H1 (cell line): ENCODE data around the gene LAMTOR4. TPM values are rescaled to one million over a fixed set of nuclear protein-coding genes. Genes with fewer than 3 reads are reported as not detected.

Experiments
- ASH2L ChIP-seq: fragments of 200-600, 300-600 bp; sonication (generic); IDR thresholded peaks from one replicate; pipeline ENCODE4 v1.7.1; 2017; ENCODE audit warnings: low read length
- ATF2 ChIP-seq: IDR thresholded peaks from 2 replicates; pipeline ENCODE4 v1.6.1; 2012; ENCODE audit warnings: low read length, inconsistent platforms
- CBX5 ChIP-seq: fragments of 300-800, 300-1000 bp; sonication (generic); IDR thresholded peaks from 2 replicates; pipeline ENCODE4 v1.7.1; 2016; ENCODE audit warnings: antibody characterized with exemption, low read length, low read depth
- CHD7 ChIP-seq: fragments of 300-600 bp; sonication (generic); IDR thresholded peaks from 2 replicates; pipeline ENCODE4 v1.7.1; 2012; ENCODE audit warnings: low read length, moderate library complexity, mild to moderate bottlenecking, inconsistent platforms; ENCODE audit not compliant: insufficient replicate concordance
- EP300 ChIP-seq, 2 experiments: IDR thresholded peaks; 1 replicate in 1 of 2; 2 replicates in 1 of 2; pipeline ENCODE4 v1.6.1; 2011 to 2012; ENCODE audit warnings: low read depth in 2 of 2, low read length in 2 of 2, mild to moderate bottlenecking in 2 of 2, borderline replicate concordance in 1 of 2, inconsistent platforms in 1 of 2, moderate library complexity in 1 of 2
- KDM4A ChIP-seq: IDR thresholded peaks from one replicate; pipeline ENCODE4 v1.7.1; 2012; ENCODE audit warnings: low read depth, mild to moderate bottlenecking, moderate library complexity, low read length, inconsistent platforms; ENCODE audit not compliant: severe bottlenecking
- RXRA ChIP-seq: IDR thresholded peaks from 2 replicates; pipeline ENCODE4 v1.6.1; 2011; ENCODE audit warnings: low read depth, mild to moderate bottlenecking, low read length, moderate library complexity; ENCODE audit not compliant: insufficient read depth
- polyA plus RNA-seq, 7 experiments: library from polyadenylated mRNA; depleted of rRNA in 3 of 7; stranded (reverse) in 5 of 7; unstranded in 2 of 7; fragments of >200 nt in 5 of 7; fragments of 200-250 nt in 2 of 7; gene quantifications; 1 replicate in 5 of 7; 2 replicates in 1 of 7; 4 replicates in 1 of 7; pipeline versions ENCODE4 v1.2.1 to v1.2.3, GENCODE V29; 2011 to 2013; ENCODE audit warnings: missing spikeins in 2 of 7, mixed read lengths in 2 of 7
- total RNA-seq: library from RNA; stranded (reverse); fragmentation: NEBNext Ultra II Directional; extraction: Animal tissue kit (Norgen Biotek cat#: 25700); gene quantifications from 2 replicates; pipeline ENCODE4 v1.2.1, GENCODE V29; 2021

The LAMTOR4 gene
- total and polyA plus RNA-seq, 2 of the 8 experiments (the other 6 are each of a cell fraction or from before 2014, with no cell fraction given), result 153 to 622 TPM

GRCh38 chr7:100142461-100142860 lies 6.3 kb upstream of the LAMTOR4 start (continued):
- TF ChIP-seq CHD7 (no peak), CBX5 (no peak), EP300 (IDR thresholded peaks at IDR 0.05; ENCODE audit: borderline replicate concordance in 1 of 2, low read depth in 2 of 2, low read length in 2 of 2) (no peak), KDM4A (no peak), ATF2 (no peak), RXRA (no peak), ASH2L (no peak)
